Right atrium auricular region (tissue), 2 donors: ENCODE results near the gene PLCL2. TPM values are rescaled to one million over a fixed set of nuclear protein-coding genes. Genes with fewer than 3 reads are reported as not detected.
"Not testable (repeated sequence)": the region's sequence is repeated elsewhere in the genome, so short reads cannot be mapped to it uniquely, and the experiment has no call there.

Experiments used
- DNase-seq: peaks from one replicate; pipeline ENCODE4 v3.0.0-alpha.2; 2019; ENCODE audit warnings: low spot score
- H3K27ac ChIP-seq, 2 donors: fragments of 200-600 bp; sonication (generic); 1 replicate in 1 of 2; 2 replicates in 1 of 2; pipeline ENCODE4 v1.5.1; 2016 to 2019
- H3K27me3 ChIP-seq, 2 donors: fragments of 200-600 bp; sonication (generic); one replicate each; pipeline versions ENCODE4 v1.5.1 to v1.6.0; 2017 to 2019
- H3K36me3 ChIP-seq: fragments of 200-600 bp; sonication (generic); one replicate; pipeline ENCODE4 v1.5.1; 2016
- H3K4me1 ChIP-seq, 2 donors: fragments of 200-600 bp; sonication (generic); one replicate each; pipeline versions ENCODE4 v1.5.1 to v1.6.0; 2017 to 2019
- H3K4me3 ChIP-seq, 2 donors: fragments of 200-600 bp; sonication (generic); 1 replicate in 1 of 2; 2 replicates in 1 of 2; pipeline ENCODE4 v1.5.1; 2017 to 2019; ENCODE audit warnings: mild to moderate bottlenecking in 1 of 2, moderate library complexity in 1 of 2
- H3K9me3 ChIP-seq, 2 donors: fragments of 200-600 bp; sonication (generic); one replicate each; pipeline ENCODE4 v1.5.1; 2019
- total RNA-seq, 2 donors: library from RNA; depleted of rRNA; stranded (reverse); fragments of >200 nt; gene quantifications; one replicate each; pipeline ENCODE4 v1.1.0, GENCODE V29; 2016
- TF ChIP-seq, protein P1 (sequence below), 2 donors: fragments of 200-600 bp; sonication (generic); IDR thresholded peaks; one replicate each; pipeline ENCODE4 v1.5.1; 2019; ENCODE audit warnings: antibody characterized with exemption in 2 of 2

PLCL2 gene
- total RNA-seq, 2 donors from 2014 or later = 32.4 to 35.2 TPM

DNA sequence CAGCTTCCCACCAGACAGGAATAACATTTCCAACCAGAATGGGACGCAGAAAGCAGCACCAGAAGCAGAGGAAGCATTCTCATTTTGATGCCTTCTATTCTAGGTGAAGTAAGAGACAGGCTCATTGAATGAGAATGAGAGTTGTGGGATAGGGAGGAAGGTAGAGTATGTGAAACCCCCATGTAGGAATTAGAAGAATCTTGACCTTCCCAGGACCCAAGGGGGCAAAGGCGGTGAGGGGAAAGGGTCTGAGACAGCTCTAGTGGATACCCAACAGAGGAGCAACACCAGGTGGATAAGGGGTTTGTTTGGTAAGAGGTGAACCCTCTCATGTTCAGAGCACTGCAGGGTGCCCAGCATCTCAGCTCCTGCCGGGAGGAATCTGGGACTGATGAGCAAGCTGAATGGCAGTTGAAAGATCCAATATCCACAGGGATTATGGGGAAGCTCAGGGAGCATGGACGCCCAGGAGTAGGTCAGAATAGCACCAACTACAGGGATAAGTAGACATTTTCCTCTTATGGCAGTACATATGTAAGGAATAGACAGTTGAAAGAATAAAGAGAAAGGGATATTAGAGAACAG, 77.0 kb downstream of the PLCL2 start:
- Histone ChIP-seq H3K4me1 (no peaks in the 10 kb centered on the region), H3K4me3 (no peak overlapping the region), H3K27ac (no peak overlapping the region), H3K9me3 (no peaks in the 10 kb centered on the region), H3K27me3 (no peaks in the 10 kb centered on the region), H3K36me3 (no peaks in the 10 kb centered on the region)
- no peak for DNase-seq
- TF ChIP-seq, protein P1, sequence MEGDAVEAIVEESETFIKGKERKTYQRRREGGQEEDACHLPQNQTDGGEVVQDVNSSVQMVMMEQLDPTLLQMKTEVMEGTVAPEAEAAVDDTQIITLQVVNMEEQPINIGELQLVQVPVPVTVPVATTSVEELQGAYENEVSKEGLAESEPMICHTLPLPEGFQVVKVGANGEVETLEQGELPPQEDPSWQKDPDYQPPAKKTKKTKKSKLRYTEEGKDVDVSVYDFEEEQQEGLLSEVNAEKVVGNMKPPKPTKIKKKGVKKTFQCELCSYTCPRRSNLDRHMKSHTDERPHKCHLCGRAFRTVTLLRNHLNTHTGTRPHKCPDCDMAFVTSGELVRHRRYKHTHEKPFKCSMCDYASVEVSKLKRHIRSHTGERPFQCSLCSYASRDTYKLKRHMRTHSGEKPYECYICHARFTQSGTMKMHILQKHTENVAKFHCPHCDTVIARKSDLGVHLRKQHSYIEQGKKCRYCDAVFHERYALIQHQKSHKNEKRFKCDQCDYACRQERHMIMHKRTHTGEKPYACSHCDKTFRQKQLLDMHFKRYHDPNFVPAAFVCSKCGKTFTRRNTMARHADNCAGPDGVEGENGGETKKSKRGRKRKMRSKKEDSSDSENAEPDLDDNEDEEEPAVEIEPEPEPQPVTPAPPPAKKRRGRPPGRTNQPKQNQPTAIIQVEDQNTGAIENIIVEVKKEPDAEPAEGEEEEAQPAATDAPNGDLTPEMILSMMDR (IDR thresholded peaks at IDR 0.05) = no peak

DNA sequence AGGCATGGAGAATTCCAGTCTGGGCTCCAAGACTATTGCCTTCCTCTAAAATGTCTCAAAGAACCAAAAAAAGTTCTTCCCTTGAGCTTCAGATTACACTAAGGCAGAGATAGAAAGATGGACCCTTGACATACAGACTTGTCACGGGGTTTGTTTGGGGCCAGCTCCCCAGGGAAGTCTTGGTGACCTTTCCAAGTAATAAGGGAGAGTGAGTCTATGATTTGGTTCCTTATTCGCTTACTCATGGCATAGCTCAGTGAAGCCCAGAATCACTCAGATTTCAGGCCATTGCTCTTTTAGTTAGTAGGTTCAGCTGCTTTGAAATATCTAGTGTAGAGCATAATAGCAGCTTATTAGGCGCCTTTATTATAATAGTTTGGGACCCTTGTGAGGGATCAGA, 90.3 kb downstream of the PLCL2 start:
- Histone ChIP-seq H3K4me1 (peaks cover 0 to 19% of the 10 kb centered on the region in 2 donors), H3K27ac (no peak overlapping the region), H3K36me3 (no peaks in the 10 kb centered on the region), H3K4me3 (no peak overlapping the region), H3K27me3 (no peaks in the 10 kb centered on the region), H3K9me3 (peaks cover 0 to 4% of the 10 kb centered on the region in 2 donors)
- no peak for DNase-seq
- TF ChIP-seq, protein P1 (IDR thresholded peaks at IDR 0.05) = no peak

DNA sequence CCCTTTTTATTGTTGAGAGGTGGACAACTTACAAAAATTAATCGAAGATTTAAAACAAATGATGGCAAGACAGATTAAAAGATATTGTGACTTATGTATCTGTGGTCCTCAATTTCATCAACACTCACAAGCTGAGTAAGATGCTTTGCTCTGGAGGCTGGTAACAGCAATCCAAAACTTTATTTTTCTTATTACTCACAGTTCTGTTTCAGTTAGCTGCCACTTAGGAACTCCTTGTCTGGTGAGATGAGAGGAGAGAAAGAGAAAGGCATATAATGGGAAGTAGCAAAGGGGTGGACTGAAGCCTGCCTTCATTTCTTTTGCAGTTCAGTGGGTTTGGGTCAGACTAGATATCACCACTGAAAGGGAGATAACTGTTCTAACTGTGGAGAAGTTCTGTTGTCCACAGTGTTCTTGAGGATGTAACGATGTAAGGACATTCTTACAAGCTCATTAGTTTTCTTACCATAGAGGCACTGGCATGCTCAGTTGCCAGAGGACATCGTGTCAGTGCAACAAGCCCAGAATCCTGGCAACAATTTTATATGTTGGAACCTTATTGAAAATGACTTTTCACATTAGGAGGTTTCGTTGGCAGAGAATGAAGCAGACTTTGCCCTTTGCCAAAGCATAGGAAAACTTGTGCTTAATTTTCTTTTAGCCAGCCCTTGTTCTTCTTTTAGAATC, 93.6 kb downstream of the PLCL2 start:
- TF ChIP-seq, protein P1 (IDR thresholded peaks at IDR 0.05) = no peak
- peaks cover 0 to 19% of the 10 kb centered on the region in 2 donors for H3K4me1 ChIP-seq

DNA sequence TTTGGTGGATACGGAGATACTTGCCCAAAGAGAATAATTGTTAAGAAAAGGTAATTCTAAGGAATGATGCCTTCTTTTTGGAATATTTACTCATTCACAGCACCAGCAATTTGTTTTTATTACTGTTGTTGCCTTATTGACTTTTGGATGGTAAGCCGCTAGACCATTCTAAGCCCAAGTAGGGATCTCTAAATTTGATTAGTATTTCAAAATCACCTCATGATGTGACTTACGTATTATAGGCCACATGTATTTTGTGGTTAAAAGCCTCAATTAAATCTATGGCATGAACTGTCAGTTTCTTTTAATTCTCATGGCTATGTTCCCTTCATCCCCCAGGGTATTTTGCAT, 94.1 kb downstream of the PLCL2 start:
- Histone ChIP-seq H3K27me3 (no peaks in the 10 kb centered on the region), H3K27ac (peak overlapping the region; percentile 35 to 44), H3K36me3 (no peaks in the 10 kb centered on the region), H3K4me3 (no peak overlapping the region), H3K9me3 (no peaks in the 10 kb centered on the region), H3K4me1 (peaks cover 0 to 19% of the 10 kb centered on the region in 2 donors)
- DNase-seq = no peak
- TF ChIP-seq, protein P1 (IDR thresholded peaks at IDR 0.05) = no peak

More for the DNA sequence above, 93.6 kb downstream of the PLCL2 start:
- DNase-seq = no peak
- Histone ChIP-seq H3K9me3 (no peaks in the 10 kb centered on the region), H3K4me3 (no peak overlapping the region), H3K27ac (peak overlapping the region; percentile 35 to 44), H3K27me3 (no peaks in the 10 kb centered on the region), H3K36me3 (no peaks in the 10 kb centered on the region)

DNA sequence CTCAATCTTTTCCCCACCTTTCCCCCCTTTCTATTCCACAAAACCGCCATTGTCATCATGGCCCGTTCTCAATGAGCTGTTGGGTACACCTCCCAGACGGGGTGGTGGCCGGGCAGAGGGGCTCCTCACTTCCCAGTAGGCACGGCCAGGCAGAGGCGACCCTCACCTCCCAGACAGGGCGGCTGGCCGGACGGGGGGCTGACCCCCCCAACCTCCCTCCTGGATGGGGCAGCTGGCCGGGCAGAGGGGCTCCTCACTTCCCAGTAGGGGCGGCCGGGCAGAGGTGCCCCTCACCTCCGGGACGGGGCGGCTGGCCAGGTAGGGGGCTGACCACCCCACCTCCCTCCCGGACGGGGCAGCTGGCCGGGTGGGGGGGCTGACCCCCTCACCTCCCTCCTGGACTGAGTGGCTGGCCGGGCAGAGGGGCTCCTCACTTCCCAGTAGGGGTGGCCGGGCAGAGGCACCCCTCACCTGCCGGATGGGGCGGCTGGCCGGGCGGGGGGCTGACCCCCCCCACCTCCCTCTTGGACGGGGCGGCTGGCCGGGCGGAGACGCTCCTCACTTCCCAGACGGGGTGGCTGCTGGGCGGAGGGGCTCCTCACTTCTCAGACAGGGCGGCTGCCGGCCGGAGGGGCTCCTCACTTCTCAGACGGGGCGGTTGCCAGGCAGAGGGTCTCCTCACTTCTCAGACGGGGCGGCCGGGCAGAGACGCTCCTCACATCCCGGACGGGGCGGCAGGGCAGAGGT, 95.2 kb downstream of the PLCL2 start:
- not testable (repeated sequence) for H3K27me3 ChIP-seq, H3K4me3 ChIP-seq, H3K27ac ChIP-seq, H3K9me3 ChIP-seq, DNase-seq, H3K36me3 ChIP-seq
- H3K4me1 ChIP-seq = peaks cover 0 to 15% of the 10 kb centered on the region in 2 donors

DNA sequence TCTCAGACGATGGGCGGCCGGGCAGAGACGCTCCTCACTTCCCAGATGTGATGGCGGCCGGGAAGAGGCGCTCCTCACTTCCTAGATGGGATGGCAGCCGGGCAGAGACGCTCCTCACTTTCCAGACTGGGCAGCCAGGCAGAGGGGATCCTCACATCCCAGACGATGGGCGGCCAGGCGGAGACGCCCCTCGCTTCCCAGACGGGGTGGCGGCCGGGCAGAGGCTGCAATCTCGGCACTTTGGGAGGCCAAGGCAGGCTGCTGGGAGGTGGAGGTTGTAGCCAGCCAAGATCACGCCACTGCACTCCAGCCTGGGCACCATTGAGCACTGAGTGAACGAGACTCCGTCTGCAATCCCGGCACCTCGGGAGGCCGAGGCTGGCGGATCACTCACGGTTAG, 95.8 kb downstream of the PLCL2 start:
- H3K4me1 ChIP-seq, H3K4me3 ChIP-seq, H3K27me3 ChIP-seq, H3K36me3 ChIP-seq, H3K9me3 ChIP-seq, DNase-seq, H3K27ac ChIP-seq: not testable (repeated sequence)
